HUDEP-2 (cell line): ENCODE results near the gene CFAP99.
A peak's percentile ranks its signal among the peaks of the same experiment; 100 is the strongest.
"Not testable (repeated sequence)": the region's sequence is repeated elsewhere in the genome, so short reads cannot be mapped to it uniquely, and the experiment has no call there.

Experiments used
- DNase-seq, 76 experiments: peaks; one replicate each; lab custom pipeline; 2025; ENCODE audit not compliant: unreplicated experiment in 76 of 76; lab: John Stamatoyannopoulos, UW

CFAP99 gene

GRCh38 chr4:2427383-2428334 is 8.9 kb downstream of the CFAP99 start:
- DNase-seq: no peak

GRCh38 chr4:2428496-2429213 is 9.9 kb downstream of the CFAP99 start:
- no peak for DNase-seq

GRCh38 chr4:2429945-2430757 is 11.4 kb downstream of the CFAP99 start:
- not testable (repeated sequence) for DNase-seq

DNA sequence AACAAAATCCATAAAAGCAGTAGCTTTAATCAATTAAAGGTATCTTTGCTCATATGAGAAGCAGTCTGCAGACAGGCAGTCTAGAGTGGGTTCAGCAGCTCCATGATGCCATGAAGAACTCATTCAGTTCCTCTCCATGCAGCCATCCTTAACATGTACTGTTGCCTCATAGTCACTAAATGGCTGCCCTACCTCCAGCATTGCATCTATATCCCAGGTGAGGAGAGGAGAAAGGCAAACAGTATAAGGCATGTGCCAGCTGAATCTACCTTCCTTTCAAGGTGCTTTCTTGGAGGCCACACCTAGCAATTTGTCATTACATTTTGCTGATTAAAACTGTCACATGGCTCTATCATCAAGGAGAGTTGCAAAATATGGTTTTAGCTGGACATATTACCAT is 13.2 kb downstream of the CFAP99 start:
- no peak for DNase-seq

GRCh38 chr4:2432991-2433530 is 14.3 kb downstream of the CFAP99 start:
- DNase-seq: peak in 6 of 76 experiments; percentile 8 to 36 (median 12)

GRCh38 chr4:2433609-2434350 is 15.0 kb downstream of the CFAP99 start:
- no peak for DNase-seq

DNA sequence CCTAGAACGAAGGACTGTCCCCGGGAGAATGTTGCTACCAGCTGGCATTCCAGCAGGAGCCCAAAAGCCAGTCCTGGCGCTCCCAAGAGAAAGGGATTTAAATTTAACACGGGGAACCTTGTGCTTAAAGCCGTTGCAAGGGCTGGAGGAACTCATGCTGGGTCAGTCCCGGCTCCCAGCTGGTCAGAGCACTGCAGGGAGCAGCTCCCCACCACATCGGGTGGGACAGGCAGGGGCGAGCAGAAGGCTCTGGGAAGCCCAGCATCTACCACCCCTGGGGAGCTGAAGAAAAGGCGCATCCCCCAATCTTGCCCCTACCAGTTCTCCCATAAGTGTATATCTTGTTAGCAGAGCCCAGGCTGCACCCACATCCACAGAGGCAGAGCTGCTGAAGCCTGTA is 15.7 kb downstream of the CFAP99 start:
- DNase-seq: no peak

- no peak for DNase-seq
Observed at GRCh38 chr4:2436301-2436700, 17.5 kb downstream of the CFAP99 start.

DNA sequence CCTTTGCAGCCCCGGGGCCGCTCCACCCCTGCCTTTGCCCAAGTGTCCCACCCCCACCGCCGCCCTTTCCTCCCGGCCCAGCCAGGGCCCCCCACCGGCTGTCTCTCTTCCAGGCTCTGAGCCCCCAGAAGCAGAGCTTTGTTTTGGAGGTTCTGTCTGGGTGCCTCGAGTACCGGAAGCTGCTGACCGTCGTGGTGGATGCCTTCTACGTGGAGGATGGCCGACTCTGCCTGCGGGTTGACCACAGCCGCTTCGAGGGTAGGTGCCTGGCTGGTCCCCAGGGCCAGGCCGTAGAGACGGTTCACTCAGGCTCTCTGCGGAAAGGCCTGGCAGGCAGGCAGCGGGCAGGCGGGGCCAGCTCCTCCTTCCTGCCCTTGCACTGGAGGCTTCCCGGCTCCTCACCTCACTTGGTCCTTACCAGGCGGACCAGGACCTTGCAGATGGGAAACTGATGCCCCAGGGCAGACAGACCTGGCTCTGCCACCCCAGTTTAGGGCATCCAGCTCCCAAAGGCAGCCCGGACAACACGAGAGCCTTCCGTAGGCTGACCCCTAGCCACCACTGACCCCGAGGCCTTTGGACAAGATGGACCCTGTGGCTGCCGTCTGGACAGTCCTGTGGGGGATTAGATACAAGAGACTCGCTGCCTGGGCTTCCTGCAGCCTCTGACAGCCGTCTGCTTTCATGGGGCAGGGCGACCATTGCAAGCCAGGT is 18.2 kb downstream of the CFAP99 start:
- no peak for DNase-seq

GRCh38 chr4:2437475-2438215 is 18.9 kb downstream of the CFAP99 start:
- DNase-seq: no peak

GRCh38 chr4:2438822-2439718 is 20.3 kb downstream of the CFAP99 start:
- no peak for DNase-seq

GRCh38 chr4:2441393-2442174 is 22.8 kb downstream of the CFAP99 start:
- DNase-seq: peak in 70 of 76 experiments; percentile 6 to 81 (median 59)

DNA sequence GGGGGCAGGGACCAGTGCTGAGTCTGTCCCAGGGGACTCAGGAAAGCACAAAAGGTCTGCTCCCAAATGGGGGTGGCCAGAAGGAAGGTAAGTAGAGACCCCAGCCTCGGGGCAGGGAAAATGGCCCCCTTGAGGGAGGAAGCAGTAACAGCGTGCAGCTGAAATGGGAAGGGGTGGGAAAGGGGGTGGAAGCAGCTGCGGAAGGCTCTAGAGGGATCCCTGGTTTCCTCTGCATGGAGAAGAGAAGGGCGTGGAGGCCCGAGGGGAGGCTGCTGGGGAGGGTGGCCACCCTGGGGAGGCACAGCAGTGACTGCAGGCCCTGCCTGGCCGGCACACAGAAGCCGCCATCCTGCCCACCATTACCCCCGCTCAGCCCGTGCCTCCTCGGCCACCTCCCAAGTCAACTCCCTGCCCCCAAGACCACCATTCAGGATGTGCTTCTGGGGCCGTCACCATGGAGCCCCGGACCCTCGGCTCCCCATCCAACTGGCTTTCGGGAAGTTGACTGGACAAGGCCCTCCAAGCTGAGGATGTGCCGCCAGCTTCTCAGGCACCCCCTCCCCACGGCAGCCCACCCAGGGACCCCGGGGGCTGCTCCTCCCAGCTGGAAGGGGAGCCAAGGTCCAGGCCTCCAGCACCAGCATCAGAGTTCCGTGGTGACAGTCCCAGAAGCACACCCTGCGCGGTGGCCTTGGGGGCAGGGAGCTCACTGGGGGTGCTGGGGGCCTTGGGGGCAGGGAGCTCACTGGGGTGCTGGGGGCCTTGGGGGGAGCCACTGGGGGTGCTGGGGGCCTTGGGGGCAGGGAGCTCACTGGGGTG is 23.6 kb downstream of the CFAP99 start:
- DNase-seq: no peak

DNA sequence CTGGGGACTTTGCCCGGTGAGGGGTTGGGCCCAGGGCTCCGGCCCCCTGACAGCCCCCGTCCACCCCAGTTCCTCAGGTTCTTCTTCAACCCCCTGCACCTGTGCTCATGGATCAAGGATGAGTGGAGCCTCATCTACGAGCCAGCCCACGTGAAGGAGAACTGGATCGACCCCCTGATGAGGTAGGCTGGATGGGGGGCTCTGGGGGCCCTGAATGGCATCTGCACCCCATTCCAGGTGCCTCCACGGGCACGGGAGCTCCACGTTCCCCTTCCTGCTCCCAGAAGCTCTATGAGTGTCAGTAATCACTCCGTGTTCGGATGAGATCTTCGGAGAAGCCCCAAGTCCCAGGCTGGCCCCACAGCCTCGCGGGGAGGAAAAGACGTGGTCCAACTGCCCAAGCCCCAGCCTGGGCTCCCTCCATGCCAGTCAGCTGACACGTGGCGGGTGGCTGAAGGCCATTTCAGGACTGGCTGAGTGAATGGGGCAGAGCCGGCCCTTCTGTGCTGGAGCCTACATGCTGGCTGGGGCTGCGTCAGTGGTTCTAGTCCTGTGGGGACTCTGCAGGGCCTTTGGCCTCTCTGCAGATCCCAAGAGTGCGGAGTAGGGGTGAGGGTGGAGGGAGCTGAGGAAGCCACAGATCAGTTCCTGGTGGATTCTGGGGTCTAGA is 24.4 kb downstream of the CFAP99 start:
- DNase-seq: no peak

GRCh38 chr4:2443956-2444740 is 25.4 kb downstream of the CFAP99 start:
- peak in 1 of 76 experiments; percentile 7 for DNase-seq
